Ammon's horn (tissue), 1 donor: Measurements from ENCODE around the gene TNRC6B.

Experiments
- DNase-seq: peaks from one replicate; pipeline ENCODE4 v3.0.0-alpha.2; 2016; ENCODE audit warnings: low spot score

Gene TNRC6B

GRCh38 chr22:40323681-40324171, 146.0 kb downstream of the TNRC6B start:
- DNase-seq = no peak

DNA sequence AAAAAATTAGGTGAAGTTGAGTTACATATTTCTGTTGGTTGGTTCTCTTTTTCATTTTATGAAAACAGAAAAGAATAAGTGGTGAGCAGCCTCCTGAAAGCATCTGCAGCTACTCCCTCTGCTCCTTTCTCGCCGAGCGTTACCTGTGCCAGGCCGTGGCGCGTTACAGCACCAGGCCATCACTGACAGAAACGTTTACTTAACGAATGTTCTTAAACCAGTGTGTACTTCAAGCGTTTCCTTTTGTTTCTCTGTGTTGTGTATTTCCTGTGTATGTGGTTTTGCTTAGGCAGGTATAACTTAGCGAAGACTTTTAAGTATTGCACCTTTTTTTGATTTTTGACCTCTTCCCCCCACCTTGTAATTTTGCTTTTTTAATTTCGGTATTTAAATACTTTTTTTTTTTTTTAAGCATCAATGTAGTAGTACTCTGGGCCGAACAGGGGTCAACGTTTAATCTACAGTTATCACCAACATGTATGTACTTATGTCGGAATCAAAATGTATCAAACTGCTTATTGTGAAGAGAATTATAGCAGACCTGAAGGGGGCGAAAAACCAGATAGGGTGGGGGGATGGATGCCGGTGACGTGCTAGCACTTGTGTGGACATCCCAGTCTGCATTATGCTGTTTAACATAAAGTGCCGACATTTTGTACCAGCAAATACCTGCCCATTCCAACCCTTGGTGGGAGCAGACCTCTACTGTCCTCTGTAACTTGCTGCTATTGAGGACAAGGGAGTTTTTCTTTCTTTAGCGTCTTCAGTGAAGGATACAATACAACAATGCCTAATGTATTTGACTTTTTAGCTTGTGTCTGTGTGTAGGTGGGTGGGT, 147.0 kb downstream of the TNRC6B start:
- DNase-seq = no peak

- DNase-seq = no peak
These were observed 147.6 kb downstream of the TNRC6B start for GRCh38 chr22:40325315-40325714.

DNA sequence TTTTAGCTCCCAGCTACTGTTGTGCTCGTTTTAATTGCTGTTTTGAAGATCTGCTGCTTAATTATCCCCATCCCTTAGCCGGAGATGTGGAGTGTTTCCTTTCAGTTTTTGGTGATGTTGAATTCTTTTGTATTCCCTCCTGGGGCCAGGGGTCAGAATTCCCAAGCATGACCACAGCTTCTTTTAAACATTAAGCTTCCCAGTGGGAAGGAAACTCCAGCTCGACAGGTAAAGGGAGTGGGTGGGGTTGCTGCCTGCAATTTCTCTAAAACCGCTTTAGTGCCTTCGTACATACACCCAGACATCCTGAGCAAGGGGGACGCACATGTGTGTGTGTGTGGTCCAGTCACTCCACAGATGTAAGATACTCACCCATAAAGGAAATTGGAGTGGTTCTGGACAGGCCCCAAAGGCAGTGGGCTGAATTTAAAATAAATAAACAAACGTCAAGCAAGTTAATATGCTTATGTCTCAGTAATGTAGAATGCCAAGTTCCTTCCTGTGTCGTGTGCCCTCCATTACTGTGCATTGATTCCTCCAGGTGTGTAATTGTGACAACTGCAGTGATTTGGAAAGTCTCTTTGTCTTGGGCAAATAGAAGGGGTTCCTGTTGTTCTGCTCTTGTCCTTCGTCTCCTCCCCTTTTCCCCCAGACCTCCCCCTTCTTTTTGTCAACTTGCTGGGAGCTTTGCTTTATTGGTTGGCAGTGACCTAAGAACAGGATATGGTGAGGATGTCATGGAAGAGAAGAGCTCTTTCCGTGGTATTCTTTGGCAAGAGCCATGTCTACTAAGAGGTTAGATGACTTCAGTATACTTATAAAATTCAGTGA, 149.4 kb downstream of the TNRC6B start:
- no peak for DNase-seq

DNA sequence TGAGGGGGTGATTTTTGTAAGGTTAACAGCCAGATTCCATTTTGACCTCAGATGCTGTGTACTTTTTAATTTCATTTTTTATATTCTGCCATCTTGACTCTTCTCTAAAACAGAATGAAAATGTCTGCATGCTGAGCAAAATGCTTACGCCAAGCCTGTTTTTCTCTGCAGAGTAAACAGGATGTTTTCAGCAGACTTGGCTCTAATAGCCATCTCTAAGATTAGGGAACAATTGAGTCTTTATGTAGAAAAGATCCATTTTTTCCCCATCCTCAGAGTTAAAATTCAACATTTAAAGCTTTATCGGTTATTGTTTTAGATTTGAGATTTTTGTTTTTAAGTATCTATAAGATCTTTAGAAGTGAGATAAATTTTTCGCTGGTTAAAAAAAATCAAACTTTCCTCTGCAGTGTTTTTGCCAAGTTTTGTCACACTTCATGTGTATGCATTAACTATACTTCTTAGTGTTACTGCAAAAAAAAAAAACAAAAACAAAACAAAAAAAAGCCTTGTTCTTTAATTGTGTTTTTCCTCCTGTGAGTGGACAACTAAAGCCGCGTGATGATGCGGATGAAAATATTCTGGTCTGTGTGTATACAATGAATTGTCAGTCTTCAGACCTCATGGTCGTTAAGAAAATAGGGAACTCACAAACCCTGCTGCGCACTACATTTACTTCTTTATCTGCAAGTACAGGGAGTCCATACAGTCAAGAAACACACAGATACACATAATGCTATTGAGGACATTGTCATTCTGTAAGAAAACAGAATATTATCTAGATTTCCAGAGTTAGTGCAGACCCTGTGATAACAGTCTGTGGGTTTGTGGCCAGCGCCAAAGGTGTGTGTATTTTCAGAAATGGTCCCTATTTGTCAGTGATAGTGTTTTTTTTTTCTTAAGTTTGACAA, 151.1 kb downstream of the TNRC6B start:
- DNase-seq = peak; percentile 50

DNA sequence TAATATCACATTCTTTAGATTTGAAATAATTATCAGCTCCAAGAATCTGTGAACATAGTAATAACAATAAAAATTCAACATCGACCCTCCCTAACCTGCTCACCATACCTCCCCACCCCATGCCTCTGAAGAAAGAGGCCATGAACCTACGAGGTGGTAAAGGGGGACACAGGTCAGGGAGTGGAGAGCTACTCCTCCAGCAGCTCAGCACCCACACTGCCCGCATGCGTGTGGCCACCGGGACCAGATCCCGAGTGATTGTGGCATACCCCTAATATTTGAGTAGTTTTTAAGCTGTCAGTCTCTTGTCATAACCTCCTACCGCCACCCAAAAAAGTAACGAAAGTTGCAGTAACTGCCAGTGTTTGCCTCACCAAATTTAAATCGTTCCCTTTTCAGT, 151.7 kb downstream of the TNRC6B start:
- DNase-seq = no peak

DNA sequence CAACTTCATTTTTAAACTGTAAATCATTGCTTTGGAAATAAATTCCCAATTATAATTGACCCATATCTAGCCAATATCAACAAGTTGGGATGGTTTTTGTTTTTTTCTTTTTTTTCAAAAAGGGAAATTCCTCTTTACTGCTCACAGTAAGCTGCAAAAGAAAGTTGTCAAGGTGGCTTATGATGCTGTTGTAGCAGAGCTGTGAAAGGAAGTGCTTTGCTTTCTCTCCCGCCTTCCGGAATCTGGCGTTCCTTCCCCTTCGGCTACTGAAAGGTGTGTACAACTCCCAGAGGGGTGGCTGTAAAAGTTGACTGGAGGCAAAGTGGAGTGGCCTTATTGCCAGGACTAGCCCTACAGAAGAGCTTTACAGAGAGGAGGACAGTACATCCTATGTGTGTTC, 152.4 kb downstream of the TNRC6B start:
- DNase-seq = no peak

- DNase-seq = no peak
These were observed 152.9 kb downstream of the TNRC6B start for GRCh38 chr22:40330615-40331014.

- DNase-seq = no peak
These were observed 154.0 kb downstream of the TNRC6B start for GRCh38 chr22:40331706-40332105.

DNA sequence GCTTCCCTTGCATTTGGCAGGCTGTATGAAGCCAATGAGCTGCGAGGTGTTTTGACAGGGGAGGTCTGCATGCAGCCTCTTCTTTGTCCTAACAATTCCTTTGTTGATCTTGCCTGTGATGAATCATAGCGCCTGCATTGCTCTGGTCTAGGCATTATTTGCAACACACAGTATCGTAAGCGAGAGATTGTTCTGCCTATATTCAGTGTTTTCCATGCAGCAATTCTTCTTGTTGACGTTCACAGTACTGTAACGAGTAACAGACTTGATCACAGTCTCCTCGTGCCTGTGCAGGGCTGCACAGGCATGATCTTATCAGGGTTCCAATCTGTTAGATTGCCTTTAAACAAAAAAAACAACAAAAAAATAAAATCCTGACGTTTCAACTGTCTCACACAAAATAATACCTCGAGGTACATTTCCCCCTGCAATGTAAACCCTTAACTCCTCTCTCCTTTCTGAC, 154.6 kb downstream of the TNRC6B start:
- no peak for DNase-seq

GRCh38 chr22:40334060-40334459, 156.3 kb downstream of the TNRC6B start:
- DNase-seq = no peak

- no peak for DNase-seq
These were observed 157.2 kb downstream of the TNRC6B start for GRCh38 chr22:40334899-40335298.

- no peak for DNase-seq
These were observed 157.6 kb downstream of the TNRC6B start for GRCh38 chr22:40335358-40335757.

DNA sequence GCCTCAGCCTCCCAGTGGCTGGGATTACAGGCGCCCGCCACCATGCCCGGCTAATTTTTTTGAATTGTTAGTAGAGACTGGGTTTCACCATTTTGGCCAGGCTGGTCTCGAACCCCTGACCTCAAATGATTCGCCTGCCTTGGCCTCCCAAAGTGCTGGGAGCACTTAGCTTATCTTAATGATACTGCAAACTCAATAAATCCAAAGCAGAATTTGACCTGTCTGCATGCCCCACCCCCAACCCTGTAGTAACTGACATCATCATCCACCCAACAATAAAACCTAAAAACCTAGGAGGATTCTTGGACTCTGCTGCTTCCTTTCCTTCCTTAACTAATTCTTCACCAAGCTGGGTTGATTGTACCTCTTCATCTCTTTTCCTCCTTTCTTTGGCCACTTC, 162.3 kb downstream of the TNRC6B start:
- DNase-seq = no peak

DNA sequence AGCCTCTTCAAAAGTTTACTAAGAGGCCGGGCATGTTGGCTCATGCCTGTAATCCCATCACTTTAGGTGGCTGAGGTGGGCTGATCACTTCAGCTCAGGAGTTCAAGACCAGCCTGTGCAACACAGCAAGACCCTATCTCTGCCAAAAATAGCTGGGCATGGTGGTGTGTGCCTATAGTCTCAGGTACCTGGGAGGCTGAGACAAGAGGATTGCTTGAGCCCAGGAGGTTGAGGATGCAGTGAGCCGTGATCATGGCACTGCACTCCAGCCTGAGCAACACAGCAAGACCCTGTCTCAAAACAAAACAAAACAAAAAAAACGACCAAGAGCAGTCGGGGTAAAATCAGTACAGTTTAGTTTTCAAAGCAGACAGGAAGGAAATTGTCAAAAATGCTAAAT, 163.9 kb downstream of the TNRC6B start:
- no peak for DNase-seq

GRCh38 chr22:40342521-40342920, 164.8 kb downstream of the TNRC6B start:
- DNase-seq = no peak

GRCh38 chr22:40345271-40345670, 167.5 kb downstream of the TNRC6B start:
- DNase-seq = no peak

GRCh38 chr22:40345815-40346184, 168.1 kb downstream of the TNRC6B start:
- DNase-seq = no peak

- DNase-seq = peak; percentile 93
These were observed 168.7 kb downstream of the TNRC6B start, which contains the start of gene ADSL for GRCh38 chr22:40346185-40347118. ADSL (plus strand) TSS chr22:40346500; CDS start chr22:40346559, 59 bp downstream.

GRCh38 chr22:40347300-40347699, 169.6 kb downstream of the TNRC6B start:
- DNase-seq = no peak
